A673 (cell line): ENCODE data around the gene ATG3.

Source experiments
- CTCF ChIP-seq: fragments of 300-800, 200-600 bp; sonication (generic); conservative IDR thresholded peaks from 2 replicates; pipeline ENCODE4 v1.5.1; 2017; ENCODE audit warnings: low read depth, mild to moderate bottlenecking, antibody characterized with exemption, low read length, moderate library complexity, mixed read lengths
- EZH2 ChIP-seq: fragments of 200-600 bp; sonication (generic); IDR thresholded peaks from 2 replicates; pipeline ENCODE4 v1.6.1; 2017; ENCODE audit warnings: borderline replicate concordance, low read depth, mild to moderate bottlenecking, mixed read lengths, antibody characterized with exemption, low read length; ENCODE audit not compliant: poor library complexity, severe bottlenecking

DNA sequence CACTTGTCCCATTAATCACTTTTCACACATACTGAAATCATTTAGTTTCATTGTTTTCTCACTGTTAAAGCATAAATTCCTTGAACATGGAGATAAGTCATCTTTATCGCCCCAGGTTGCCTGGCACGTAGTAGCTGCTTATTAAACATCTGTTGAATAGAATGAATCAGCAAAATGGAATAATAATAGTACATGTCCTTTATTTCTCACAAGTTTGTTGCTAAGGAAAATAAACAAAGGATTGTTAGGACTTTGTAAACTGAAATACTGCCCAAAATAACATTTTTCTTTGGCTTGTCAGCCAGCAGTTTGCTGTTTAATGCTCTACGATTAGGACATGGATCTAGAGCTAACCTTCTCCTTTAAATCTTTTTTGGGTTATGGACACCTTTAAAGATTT lies 17.9 kb upstream of the ATG3 start:
- TF ChIP-seq CTCF (no peak), EZH2 (no peak)
